Measurements from ENCODE around the gene RNF6.
A peak's percentile ranks its signal among the peaks of the same experiment; 100 is the strongest.

RNF6 gene

DNA sequence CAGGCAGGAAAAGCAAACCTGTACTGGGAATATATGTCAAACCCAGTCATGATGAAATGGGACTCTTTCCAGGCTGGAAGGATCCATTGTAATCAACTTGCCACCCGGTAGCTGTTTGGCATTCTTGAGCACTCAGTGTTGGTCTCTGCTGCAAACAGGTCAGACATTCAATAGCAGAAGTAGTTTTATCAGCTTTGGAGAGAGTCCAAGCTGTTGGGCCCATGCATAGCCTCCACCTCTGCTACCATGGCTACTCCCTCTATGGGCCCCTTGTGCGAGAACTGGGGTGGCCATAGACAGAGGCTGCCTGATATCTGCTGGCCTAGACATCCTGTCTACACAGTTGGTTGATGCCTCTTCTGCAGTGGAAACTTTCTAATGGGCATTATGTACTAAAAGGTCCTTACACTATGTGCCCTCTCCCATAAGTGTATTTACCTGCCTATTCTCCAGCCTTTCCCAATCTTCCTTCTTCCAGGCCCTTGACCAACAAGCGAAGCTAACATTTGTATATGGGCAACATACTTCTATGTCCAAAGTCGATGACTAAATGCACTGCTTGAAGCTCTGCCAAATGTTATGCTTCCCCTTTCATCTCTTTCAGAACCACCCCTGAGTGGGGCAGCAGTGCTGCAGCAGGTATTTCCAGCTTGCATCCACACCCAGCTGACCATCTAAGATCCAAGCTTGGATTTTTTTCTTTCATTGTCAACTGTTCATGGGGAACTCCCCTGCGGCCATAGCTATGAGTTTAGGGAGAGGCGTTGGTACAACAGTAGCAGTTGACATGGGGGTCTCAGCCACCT is 5.3 kb upstream of the RNF6 start:
- no peak overlapping the region for H3K4me3 ChIP-seq (ENCODE audit: low read depth, low read length)
- no peak for DNase-seq (ENCODE audit: low read depth, low spot score)
- TF ChIP-seq, protein P1, sequence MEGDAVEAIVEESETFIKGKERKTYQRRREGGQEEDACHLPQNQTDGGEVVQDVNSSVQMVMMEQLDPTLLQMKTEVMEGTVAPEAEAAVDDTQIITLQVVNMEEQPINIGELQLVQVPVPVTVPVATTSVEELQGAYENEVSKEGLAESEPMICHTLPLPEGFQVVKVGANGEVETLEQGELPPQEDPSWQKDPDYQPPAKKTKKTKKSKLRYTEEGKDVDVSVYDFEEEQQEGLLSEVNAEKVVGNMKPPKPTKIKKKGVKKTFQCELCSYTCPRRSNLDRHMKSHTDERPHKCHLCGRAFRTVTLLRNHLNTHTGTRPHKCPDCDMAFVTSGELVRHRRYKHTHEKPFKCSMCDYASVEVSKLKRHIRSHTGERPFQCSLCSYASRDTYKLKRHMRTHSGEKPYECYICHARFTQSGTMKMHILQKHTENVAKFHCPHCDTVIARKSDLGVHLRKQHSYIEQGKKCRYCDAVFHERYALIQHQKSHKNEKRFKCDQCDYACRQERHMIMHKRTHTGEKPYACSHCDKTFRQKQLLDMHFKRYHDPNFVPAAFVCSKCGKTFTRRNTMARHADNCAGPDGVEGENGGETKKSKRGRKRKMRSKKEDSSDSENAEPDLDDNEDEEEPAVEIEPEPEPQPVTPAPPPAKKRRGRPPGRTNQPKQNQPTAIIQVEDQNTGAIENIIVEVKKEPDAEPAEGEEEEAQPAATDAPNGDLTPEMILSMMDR (IDR thresholded peaks at IDR 0.05; ENCODE audit: low read depth, low read length), result no peak
- in situ Hi-C loops (cut with HindIII; ENCODE audit: low sequenced_read_pairs), result no loop called here

DNA sequence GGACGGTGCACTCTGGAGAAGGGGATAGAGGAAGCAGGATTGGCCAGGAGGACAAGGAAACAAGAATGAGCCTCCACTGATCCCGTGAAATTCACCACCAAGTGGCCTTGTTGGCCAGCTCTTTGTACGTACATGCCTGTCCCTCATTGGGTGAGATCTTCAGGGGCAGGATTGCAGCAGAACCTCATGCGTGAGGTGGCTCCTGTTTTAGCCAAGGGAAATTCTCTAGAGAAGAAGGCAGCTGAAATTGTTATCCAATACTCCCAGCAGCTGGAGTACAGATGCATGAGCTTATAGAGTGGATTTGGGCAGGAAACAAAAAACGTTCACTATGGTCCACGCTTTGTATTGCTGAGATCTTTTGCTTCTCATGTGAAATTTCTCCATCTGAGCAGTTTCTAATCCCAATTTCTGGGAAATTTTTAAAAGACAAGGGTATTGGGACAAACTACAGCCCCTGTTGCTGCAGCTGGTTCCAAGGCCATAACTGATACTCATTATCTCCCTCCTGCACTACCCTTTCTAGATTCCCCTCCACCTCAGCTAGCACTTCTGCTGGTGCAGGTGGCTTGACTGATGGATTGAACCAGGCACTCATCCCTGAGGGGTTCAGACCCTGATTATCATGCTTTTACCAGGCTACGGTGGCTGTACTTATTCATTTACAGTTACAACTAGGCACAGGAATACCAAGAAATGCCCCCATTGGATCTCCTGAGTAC is 3.9 kb upstream of the RNF6 start:
- in situ Hi-C loops (cut with HindIII; ENCODE audit: low sequenced_read_pairs), result no loop called here
- DNase-seq (ENCODE audit: low read depth, low spot score), result no peak
- no peak overlapping the region for H3K4me3 ChIP-seq (ENCODE audit: low read depth, low read length)
- TF ChIP-seq, protein P1 (IDR thresholded peaks at IDR 0.05; ENCODE audit: low read depth, low read length), result no peak

DNA sequence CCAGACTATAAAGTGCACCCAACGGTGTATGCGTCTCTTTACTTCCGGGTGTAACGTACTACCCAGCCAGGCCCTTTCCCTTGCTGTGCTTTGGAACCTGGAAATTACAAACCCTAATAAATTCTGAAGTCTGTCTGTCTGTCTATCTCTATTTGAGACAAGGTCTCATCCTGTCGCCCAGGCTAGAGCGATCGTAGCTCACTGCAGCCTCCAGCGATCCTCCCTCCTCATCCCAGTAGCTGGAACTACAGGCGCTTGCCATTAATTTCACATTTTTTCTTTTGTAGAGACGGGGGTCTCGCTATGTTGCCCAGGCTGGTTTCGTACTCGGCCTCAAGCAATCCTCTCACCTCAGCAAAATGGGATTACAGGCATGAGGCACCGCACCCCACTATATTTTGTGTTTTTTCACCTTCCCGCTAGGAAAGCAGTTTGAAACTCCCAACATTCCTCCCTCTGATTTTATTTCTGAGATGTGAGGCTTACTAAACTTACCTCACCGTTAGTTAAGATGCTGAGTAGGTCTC is 469 bp upstream of the RNF6 start:
- no peak for DNase-seq (ENCODE audit: low read depth, low spot score)
- in situ Hi-C loops (cut with HindIII; ENCODE audit: low sequenced_read_pairs), result no loop called here
- TF ChIP-seq, protein P1 (IDR thresholded peaks at IDR 0.05; ENCODE audit: low read depth, low read length), result no peak
- H3K4me3 ChIP-seq (ENCODE audit: low read depth, low read length), result peak overlapping the region; percentile 95

DNA sequence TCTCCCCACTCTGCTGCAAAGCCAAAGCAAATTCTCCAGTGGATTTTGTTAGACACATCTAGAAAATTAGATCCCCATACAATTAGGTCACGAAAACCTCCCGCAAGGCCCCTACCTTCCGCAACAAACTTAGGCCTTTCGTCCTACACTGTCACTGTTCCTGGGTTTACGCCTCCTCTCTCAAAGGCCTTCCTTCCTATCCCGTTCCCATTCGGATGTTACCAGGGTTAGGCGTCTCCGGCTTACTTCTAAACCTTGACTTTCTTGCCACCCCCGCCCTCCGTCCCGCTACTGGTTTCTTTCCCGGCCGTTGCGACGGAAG is 754 bp downstream of the RNF6 start:
- in situ Hi-C loops (cut with HindIII; ENCODE audit: low sequenced_read_pairs), result no loop called here
- TF ChIP-seq, protein P1 (IDR thresholded peaks at IDR 0.05; ENCODE audit: low read depth, low read length), result no peak
- DNase-seq (ENCODE audit: low read depth, low spot score), result no peak
- H3K4me3 ChIP-seq (ENCODE audit: low read depth, low read length), result peak overlapping the region; percentile 95

DNA sequence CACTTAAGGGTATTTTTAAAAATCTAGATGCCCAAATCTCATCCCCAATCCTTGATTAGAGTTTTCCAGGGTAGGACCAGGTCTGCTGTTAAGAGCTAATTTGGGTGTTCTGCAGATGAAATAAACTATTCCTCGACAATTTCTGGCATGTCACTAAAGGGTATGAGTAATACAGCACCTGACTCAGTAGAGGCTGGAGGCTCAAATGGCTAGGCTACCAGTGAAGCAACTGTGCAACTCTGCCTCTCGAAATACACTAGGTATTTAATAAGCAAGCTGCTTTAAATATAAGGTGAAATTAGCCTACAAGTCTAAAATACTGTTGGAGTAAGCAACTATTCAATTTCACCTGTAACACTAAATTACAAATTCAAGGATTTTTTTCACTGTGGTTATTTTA is 1.5 kb downstream of the RNF6 start:
- H3K4me3 ChIP-seq (ENCODE audit: low read depth, low read length), result peak overlapping the region; percentile 6
- TF ChIP-seq, protein P1 (IDR thresholded peaks at IDR 0.05; ENCODE audit: low read depth, low read length), result no peak
- DNase-seq (ENCODE audit: low read depth, low spot score), result peak; percentile 25
- in situ Hi-C loops (cut with HindIII; ENCODE audit: low sequenced_read_pairs), result no loop called here

DNA sequence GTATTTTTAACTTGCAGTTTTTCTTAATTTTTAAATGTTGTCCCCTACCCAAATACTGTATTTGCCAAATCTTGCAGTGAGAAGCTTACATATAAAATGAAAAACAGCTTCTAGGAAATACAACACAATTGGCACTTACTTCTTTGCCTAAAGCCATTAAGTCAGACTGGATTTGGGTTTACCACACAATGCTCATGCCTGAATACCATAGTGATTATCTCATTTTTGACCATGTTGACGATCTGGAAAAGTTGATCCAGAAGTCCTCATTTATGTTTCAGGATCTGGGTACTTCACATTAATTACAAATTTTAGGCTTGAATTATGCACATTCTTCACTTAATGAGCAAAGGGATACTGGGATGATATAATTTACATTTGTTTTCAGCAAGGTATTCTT is 2.4 kb downstream of the RNF6 start:
- in situ Hi-C loops (cut with HindIII; ENCODE audit: low sequenced_read_pairs), result no loop called here
- DNase-seq (ENCODE audit: low read depth, low spot score), result peak; percentile 29
- no peak overlapping the region for H3K4me3 ChIP-seq (ENCODE audit: low read depth, low read length)
- TF ChIP-seq, protein P1 (IDR thresholded peaks at IDR 0.05; ENCODE audit: low read depth, low read length), result no peak
